HG03196 (cell line): Measurements from ENCODE around the gene NCAPG.
"Not testable (repeated sequence)": the region's sequence is repeated elsewhere in the genome, so short reads cannot be mapped to it uniquely, and the experiment has no call there.

Experiments
- ATAC-seq: cut with Tn5 transposase; IDR thresholded peaks from one replicate; pipeline ENCODE4 v1.9.1; 2021; ENCODE audit not compliant: unreplicated experiment

NCAPG gene

GRCh38 chr4:17787315-17787714, 23.5 kb upstream of the NCAPG start:
- ATAC-seq: no peak

DNA sequence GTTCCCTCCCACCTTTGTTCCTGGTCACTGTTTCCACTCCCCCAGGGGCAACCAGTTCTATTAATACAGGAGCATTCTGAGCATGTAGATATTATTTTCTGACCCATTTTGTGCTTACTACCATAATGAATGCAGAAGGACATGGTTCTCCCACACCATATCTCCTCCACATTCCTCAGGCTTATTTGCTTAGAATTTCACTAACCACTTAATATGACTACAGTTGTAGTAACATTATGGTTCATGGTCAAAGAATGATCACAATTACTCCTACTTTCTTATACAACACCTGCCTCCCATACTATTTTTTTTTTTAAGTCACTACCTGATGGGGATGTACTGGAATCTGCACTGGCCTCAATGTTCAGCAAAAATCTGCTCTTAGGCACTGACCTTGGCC, 21.8 kb upstream of the NCAPG start:
- ATAC-seq: no peak

- ATAC-seq: no peak
These were observed 16.0 kb upstream of the NCAPG start for GRCh38 chr4:17794730-17795129.

DNA sequence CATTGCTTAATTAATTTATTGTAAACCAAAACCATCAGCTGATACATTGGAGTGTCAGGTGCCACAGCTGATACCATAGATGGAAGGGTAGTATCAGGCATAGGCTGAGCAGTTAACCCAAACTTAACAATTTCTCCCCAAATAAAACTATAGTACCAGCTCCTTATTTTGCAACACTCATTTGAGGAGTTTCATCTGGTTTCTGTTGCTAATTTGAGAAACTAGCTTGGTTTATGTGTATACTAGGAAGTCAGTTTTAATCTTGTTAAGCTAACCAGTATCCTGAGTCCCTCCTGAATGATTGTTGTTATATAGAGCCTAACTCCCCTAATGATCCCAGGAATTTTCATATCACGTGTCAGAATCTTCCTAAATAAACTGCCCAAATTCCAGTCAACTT, 13.0 kb upstream of the NCAPG start:
- no peak for ATAC-seq

DNA sequence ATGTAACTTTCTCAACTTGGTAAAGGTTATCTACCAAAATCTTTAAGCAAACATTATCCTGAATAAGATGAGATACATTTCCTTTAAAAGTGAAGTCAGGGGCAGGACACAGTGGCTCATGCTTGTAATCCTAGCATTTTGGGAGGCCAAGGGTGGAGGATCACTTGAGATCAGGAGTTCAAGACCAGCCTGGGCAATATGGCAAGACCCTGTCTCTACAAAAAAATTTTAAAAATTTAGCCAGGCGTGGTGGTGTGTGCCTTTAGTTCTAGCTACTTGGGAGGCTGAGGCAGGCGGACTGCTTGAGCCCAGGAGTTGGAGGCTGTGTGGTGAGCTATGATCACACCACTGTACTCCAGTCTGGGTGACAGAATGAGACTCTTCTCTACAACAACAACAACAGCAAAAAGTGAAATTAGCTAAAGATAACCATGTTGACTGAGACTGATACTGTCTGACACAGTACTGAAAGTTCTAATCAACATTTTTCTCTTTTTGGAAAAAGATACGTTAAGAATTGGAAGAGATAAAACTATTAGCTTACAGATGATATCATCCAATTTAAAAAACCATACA, 5.1 kb upstream of the NCAPG start:
- ATAC-seq: no peak

- no peak for ATAC-seq
These were observed 3.3 kb upstream of the NCAPG start for GRCh38 chr4:17807446-17807845.

- no peak for ATAC-seq
These were observed 1.1 kb upstream of the NCAPG start for GRCh38 chr4:17809667-17810066.

GRCh38 chr4:17811078-17811603, 362 bp downstream of the NCAPG start:
- peak; percentile 22 for ATAC-seq

GRCh38 chr4:17812125-17812524, 1.3 kb downstream of the NCAPG start:
- no peak for ATAC-seq

DNA sequence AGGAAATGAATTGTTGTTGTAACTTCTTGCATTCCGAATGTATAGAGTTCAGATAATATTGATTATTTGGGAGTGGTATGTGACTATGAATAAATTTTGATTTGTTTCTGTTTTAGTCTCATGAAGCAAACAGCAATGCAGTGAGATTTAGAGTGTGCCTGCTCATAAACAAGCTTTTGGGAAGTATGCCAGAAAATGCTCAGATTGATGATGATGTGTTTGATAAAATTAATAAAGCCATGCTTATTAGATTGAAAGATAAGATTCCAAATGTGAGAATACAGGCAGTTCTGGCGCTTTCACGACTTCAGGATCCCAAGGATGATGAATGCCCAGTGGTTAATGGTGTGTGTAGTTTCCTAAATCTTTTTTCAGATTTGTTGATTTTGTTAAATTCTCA, 2.0 kb downstream of the NCAPG start:
- ATAC-seq: no peak

DNA sequence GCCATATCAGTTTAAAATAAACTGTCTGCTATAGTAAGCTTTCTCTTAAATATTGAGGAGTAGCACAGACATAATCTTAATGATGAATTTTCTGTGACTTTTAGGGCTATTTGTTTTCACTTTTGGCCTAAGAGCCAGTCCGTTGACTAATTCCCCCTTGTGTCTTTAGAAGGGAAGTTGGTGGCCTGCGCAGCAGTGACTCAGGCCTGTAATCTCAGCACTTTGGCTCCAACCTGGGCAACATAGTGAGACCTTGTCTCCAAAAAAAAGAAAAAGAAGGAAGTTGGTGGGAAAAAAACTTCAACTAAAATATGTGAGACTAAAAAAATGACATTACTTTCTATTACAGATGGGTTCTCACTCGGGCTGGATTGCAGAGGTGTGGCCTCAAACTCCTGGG, 3.4 kb downstream of the NCAPG start:
- no peak for ATAC-seq

DNA sequence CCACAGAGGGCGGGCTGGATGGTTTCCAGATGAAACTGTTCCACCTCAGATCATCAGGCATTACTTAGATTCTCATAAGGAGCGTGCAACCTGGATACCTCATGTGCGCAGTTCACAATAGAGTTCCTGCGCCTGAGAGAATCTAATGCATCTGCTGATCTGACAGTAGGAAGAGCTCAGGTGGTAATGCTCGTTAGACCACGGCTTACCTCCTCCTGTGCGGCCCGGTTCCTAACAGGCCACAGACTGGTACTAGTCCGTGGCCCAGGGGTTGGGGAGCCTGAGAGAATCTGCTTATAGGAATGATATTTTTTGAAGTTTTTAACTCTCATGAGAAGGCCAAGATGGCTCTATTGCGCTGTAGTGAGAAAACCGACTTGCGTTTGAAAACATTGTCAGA, 5.4 kb downstream of the NCAPG start:
- no peak for ATAC-seq

DNA sequence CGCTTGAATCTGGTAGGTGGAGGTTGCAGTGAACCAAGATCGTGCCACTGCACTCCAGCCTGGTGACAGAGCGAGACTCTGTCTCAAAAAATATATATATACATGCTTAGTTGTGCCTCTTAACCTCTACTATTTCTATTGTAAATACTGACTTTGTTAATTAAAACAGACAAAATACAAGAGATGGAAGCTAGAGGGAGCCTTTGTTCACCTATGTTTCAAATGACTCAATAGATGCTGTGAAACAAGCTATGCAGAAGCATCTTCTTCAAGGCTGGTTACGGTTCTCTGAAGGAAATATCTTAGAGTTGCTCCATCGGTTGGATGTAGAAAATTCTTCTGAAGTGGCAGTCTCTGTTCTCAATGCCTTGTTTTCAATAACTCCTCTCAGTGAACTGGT, 6.2 kb downstream of the NCAPG start:
- peak; percentile 80 for ATAC-seq

GRCh38 chr4:17823871-17824669, 13.3 kb downstream of the NCAPG start:
- no peak for ATAC-seq

DNA sequence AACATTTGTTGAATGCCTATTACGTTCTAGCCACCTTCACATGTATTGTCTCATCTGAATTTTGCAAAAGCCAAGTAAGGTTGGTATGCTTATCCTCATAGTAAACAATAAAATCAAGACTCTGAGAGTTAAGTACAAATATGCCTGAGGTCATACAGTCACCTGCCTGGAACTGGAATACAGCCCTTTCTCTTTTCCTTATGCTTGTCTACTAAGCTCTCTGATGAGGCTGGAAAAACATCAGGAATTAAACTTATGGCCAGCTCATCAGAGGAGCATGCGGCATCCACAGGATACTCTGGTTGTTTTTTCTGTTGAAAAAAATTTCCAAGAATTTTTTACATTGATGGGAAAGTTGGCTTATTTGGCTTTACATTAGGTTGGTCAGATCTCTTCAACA, 35.5 kb downstream of the NCAPG start:
- ATAC-seq: no peak

DNA sequence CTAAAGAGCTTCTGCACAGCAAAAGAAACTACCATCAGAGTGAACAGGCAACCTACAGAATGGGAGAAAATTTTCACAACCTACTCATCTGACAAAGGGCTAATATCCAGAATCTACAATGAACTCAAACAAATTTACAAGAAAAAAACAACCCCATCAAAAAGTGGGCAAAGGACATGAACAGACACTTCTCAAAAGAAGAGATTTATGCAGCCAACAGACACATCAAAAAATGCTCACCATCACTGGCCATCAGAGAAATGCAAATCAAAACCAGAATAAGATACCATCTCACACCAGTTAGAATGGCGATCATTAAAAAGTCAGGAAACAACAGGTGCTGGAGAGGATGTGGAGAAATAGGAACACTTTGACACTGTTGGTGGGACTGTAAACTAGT, 39.5 kb downstream of the NCAPG start:
- ATAC-seq: not testable (repeated sequence)

DNA sequence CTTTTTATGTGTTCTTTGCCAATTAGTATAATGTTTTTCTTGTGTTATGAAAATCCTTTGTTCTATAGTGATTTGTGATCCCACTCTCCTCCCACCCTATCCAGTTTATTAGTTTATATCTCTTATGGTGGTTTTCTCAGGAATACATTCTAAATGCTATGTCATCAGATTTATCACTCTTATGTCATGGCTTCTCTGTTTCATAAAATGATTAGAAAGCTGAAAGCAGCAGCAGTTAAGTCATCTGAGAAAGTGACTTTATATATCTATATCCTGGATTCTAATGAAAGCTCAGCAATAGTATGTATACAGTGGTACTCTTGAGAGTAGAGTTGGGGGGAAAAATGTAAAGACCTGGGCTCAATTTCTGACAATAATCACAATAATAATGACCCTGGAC, 41.2 kb downstream of the NCAPG start:
- ATAC-seq: no peak

GRCh38 chr4:17854036-17854435, 43.3 kb downstream of the NCAPG start:
- no peak for ATAC-seq

DNA sequence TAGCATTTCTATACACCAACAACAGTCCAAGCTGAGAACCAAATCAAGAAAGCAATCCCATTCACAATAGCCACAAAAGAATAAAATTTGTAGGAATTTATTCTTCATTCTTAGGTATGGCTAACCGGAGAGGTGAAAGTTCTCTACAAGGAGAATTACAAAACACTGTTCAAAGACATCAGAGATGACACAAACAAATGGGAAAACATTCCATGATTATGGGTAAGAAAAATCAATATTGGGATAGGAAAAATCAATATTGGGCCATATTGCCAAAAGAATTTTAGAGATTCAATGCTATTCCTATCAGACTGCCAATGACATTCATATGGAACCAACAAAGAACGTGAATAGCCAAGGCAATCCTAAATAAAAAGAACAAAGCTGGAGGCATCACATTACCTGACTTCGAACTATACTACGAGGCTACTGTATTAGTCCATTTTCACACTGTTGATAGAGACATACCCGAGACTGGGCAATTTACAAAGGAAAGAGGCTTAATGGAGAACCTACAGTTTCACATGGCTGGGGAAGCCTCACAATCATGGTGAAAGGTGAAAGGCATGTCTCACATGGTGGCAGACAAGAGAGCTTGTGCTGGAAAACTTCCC, 49.1 kb downstream of the NCAPG start:
- ATAC-seq: no peak

- ATAC-seq: not testable (repeated sequence)
These were observed 51.1 kb downstream of the NCAPG start for GRCh38 chr4:17861906-17862305.

DNA sequence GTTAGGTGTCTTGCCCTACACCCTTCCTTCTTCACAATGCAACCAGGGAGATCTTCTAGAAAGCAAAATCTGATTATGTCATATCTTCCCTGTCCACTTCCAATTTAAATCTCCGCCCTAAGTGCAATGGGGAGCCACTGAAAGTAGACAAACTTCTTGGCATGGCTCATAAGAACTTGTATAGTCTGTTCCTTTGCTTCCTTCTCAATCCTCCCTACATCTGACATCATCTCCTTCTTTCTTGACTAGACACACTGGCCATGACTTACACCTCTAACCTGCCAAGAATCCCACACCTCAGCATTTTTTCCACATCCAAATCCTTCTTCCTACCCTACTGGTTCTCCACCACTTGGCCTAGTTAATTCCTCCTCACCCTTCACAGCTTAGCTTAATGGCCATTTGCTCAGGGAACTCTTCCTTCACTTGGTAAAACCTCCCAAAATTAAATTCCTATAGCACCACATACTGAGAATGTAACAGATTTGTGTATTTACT, 55.1 kb downstream of the NCAPG start:
- ATAC-seq: no peak

DNA sequence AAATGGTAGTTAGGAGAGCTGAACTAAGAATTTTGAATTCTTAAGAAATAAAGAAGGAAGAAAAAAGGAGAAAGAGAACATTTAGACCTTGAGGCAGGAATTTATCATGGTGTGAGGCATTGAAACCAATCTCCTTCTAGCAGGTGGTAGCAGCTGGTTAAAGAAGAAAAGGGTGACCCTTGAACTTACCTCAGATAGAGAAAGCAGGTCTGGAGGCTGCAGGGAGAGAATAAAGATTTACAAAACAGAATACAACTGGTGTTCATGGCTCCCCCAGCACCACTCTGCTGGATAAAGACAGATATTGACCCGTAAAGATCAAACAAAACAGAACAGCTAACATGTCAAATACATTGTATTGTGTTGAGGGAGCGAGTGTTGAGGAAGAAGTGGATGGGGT, 56.0 kb downstream of the NCAPG start:
- no peak for ATAC-seq
